HCT116 (cell line): Measurements from ENCODE around the gene MICOS13. TPM values are rescaled to one million over a fixed set of nuclear protein-coding genes. Genes with fewer than 3 reads are reported as not detected.

Experiments used
- ATAC-seq: fragments of 200-7000 bp; cut with Tn5 transposase; 2 replicates; pipeline ENCODE4 v1.9.1; 2020; ENCODE audit warnings: mild to moderate bottlenecking, moderate library complexity
- BruUV-seq: library from RNA; stranded (reverse); fragments of 400-500 nt; replicated peaks from 2 replicates; lab custom pipeline; 2021; lab: Mats Ljungman, UMichigan
- CTCF ChIA-PET: fragments of 300-600 bp; sonication (Branson Sonifier 250); formaldehyde crosslinking; loops from one replicate; lab custom pipeline; 2021; ENCODE audit warnings: antibody characterized with exemption; lab: Charles Lee
- POLR2A ChIA-PET: fragments of 300-600, 350-600 bp; sonication (Branson Sonifier 250); formaldehyde crosslinking; loops from one replicate; lab custom pipeline; 2021; ENCODE audit warnings: antibody characterized with exemption; lab: Charles Lee
- RAD21 ChIA-PET, 2 experiments: fragments of 300-600 bp; sonication (Branson Sonifier 250); formaldehyde crosslinking; loops; one replicate each; lab custom pipeline; 2023; ENCODE audit warnings: low total read pairs in 2 of 2; ENCODE audit not compliant: uncharacterized antibody in 2 of 2, unreplicated experiment in 2 of 2, low non-redundant PET in 1 of 2; lab: Charles Lee
- DNase-seq: peaks from one replicate; pipeline ENCODE4 v3.0.0-alpha.2; 2010; ENCODE audit warnings: low read depth, low spot score
- H2AFZ ChIP-seq: fragments of 200-600 bp; shearing (Covaris generic), sonication (generic); 2 replicates; pipeline ENCODE4 v1.6.1; 2017; ENCODE audit warnings: low read depth, mixed run types, mixed read lengths, antibody characterized with exemption, low read length; ENCODE audit not compliant: poor library complexity, severe bottlenecking
- H3K27ac ChIP-seq: 2 replicates; pipeline ENCODE4 v1.5.1; 2012; ENCODE audit warnings: low read depth, low read length
- H3K27me3 ChIP-seq: fragments of 200-600 bp; sonication (generic); 2 replicates; pipeline ENCODE4 v1.6.1; 2016; ENCODE audit warnings: mixed run types, low read length, mixed read lengths; ENCODE audit not compliant: insufficient read depth
- H3K36me3 ChIP-seq, 2 experiments: fragments of 200-500 bp in 1 of 2; fragments of 200-600 bp in 1 of 2; sonication (Bioruptor generic) in 1 of 2; sonication (generic) in 1 of 2; 2 replicates each; pipeline versions ENCODE4 v1.5.1 to v1.6.1; 2014 to 2016; ENCODE audit warnings: low read length in 2 of 2, inconsistent platforms in 1 of 2, mixed read lengths in 1 of 2, mixed run types in 1 of 2; ENCODE audit not compliant: insufficient read depth in 2 of 2, control insufficient read depth in 1 of 2
- H3K4me1 ChIP-seq, 2 experiments: fragments of 200-600 bp in 1 of 2; sonication (generic) in 1 of 2; 2 replicates each; pipeline versions ENCODE4 v1.5.1 to v1.6.1; 2012 to 2017; ENCODE audit warnings: low read length in 2 of 2, inconsistent platforms in 1 of 2, mild to moderate bottlenecking in 1 of 2, mixed read lengths in 1 of 2, mixed run types in 1 of 2, moderate library complexity in 1 of 2; ENCODE audit not compliant: insufficient read depth in 2 of 2, control insufficient read depth in 1 of 2
- H3K4me2 ChIP-seq: fragments of 200-600 bp; sonication (generic); 2 replicates; pipeline ENCODE4 v1.6.1; 2017; ENCODE audit warnings: mixed run types, low read length, mixed read lengths
- H3K4me3 ChIP-seq, 2 experiments: fragments of 200-600 bp in 1 of 2; sonication (generic) in 1 of 2; replicated peaks in 1 of 2; 2 replicates each; pipeline ENCODE4 v1.5.1; 2011 to 2016; ENCODE audit warnings: low read length in 2 of 2, control low read depth in 1 of 2, low read depth in 1 of 2, mild to moderate bottlenecking in 1 of 2, mixed read lengths in 1 of 2, mixed run types in 1 of 2
- H3K79me2 ChIP-seq: fragments of 200-600 bp; sonication (generic); 2 replicates; pipeline ENCODE4 v1.6.1; 2017; ENCODE audit warnings: mild to moderate bottlenecking, mixed run types, low read length, moderate library complexity, mixed read lengths; ENCODE audit not compliant: insufficient read depth
- H3K9ac ChIP-seq: fragments of 200-600 bp; sonication (generic); 2 replicates; pipeline ENCODE4 v1.6.1; 2016; ENCODE audit warnings: low read length, mixed read lengths
- H3K9me2 ChIP-seq: fragments of 200-600 bp; sonication (generic), shearing (Covaris generic); 2 replicates; pipeline ENCODE4 v1.6.1; 2017; ENCODE audit warnings: mixed run types, mild to moderate bottlenecking, moderate library complexity; ENCODE audit not compliant: insufficient read depth
- H3K9me3 ChIP-seq, 2 experiments: fragments of 200-500 bp in 1 of 2; fragments of 200-600 bp in 1 of 2; sonication (Bioruptor generic) in 1 of 2; sonication (generic) in 1 of 2; 2 replicates each; pipeline ENCODE4 v1.6.1; 2014 to 2017; ENCODE audit warnings: low read length in 2 of 2, mixed read lengths in 2 of 2, inconsistent platforms in 1 of 2, low read depth in 1 of 2, mild to moderate bottlenecking in 1 of 2, mixed run types in 1 of 2, moderate library complexity in 1 of 2; ENCODE audit not compliant: control insufficient read depth in 1 of 2, insufficient read depth in 1 of 2
- H4K20me1 ChIP-seq: fragments of 200-600 bp; sonication (generic), shearing (Covaris generic); 2 replicates; pipeline ENCODE4 v1.6.1; 2017; ENCODE audit warnings: mixed run types, mild to moderate bottlenecking, moderate library complexity; ENCODE audit not compliant: insufficient read depth
- CEBPB ChIP-seq: IDR thresholded peaks from 2 replicates; pipeline ENCODE4 v1.6.1; 2012; ENCODE audit warnings: low read depth
- EZH2phosphoT487 ChIP-seq: fragments of 200-600 bp; IDR thresholded peaks from 2 replicates; pipeline ENCODE4 v1.6.1; 2018; ENCODE audit warnings: antibody characterized with exemption, borderline replicate concordance
- POLR2AphosphoS5 ChIP-seq: IDR thresholded peaks from 2 replicates; pipeline ENCODE4 v1.6.1; 2011; ENCODE audit warnings: mild to moderate bottlenecking, low read depth, low read length, moderate library complexity
- SIN3A ChIP-seq: IDR thresholded peaks from 2 replicates; pipeline ENCODE4 v1.6.1; 2012; ENCODE audit warnings: low read depth
- SP1 ChIP-seq: IDR thresholded peaks from 2 replicates; pipeline ENCODE4 v1.6.1; 2012; ENCODE audit warnings: low read depth
- ZFX ChIP-seq: fragments of 450-650 bp; IDR thresholded peaks from 2 replicates; pipeline ENCODE4 v1.6.1; 2017
- intact Hi-C: fragments of 100-400 bp; cut with micrococcal nuclease; formaldehyde crosslinking; loops from 2 replicates; pipeline ENCODE4 v1.10.0; 2022
- total RNA-seq: library from RNA; stranded (reverse); gene quantifications from one replicate; pipeline ENCODE4 v1.2.1, GENCODE V29; 2021; ENCODE audit not compliant: unreplicated experiment
- TF ChIP-seq, protein P1 (sequence below): IDR thresholded peaks from 2 replicates; pipeline ENCODE4 v1.6.1; 2011; ENCODE audit warnings: mild to moderate bottlenecking, low read length, moderate library complexity; ENCODE audit not compliant: insufficient replicate concordance; ENCODE audit errors: extremely low read depth
- TF ChIP-seq, protein P2 (sequence below): IDR thresholded peaks from 2 replicates; pipeline ENCODE4 v1.6.1; 2012
- TF ChIP-seq, protein P3 (sequence below): IDR thresholded peaks from 2 replicates; pipeline ENCODE4 v1.6.1; 2012; ENCODE audit warnings: low read depth
- TF ChIP-seq, protein P4 (sequence below), 3 experiments: fragments of 200-600 bp in 1 of 3; sonication (generic) in 1 of 3; IDR thresholded peaks in 2 of 3; conservative IDR thresholded peaks in 1 of 3; 2 replicates each; pipeline ENCODE4 v1.5.1; 2012 to 2017; ENCODE audit warnings: low read depth in 2 of 3, low read length in 2 of 3, antibody characterized with exemption in 1 of 3, borderline replicate concordance in 1 of 3, control low read depth in 1 of 3, mild to moderate bottlenecking in 1 of 3, mixed read lengths in 1 of 3, mixed run types in 1 of 3, moderate library complexity in 1 of 3; ENCODE audit not compliant: insufficient read depth in 1 of 3

Gene MICOS13
- total RNA-seq, 1 experiment from 2014 or later, result 61.6 TPM

DNA sequence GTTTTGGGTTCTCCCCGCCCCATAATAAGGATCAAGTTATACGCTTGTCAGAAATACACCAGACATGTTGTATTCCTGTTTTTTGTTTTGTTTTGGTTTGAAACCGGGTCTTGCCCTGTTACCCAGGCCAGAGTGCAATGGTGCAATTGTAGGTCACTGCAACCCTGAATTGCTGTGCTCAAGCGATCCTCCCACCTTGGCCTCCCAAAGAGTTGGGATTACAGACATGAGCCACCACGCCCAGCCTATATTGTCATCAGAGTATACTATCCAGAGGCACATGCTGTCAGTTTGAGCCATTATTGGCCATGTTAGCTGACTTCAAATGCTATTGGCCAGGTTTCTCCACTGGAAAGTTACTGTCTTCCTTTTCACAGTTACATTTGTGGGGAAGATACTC is 47.7 kb downstream of the MICOS13 start:
- peaks cover 100% of the 10 kb centered on the region for H3K79me2 ChIP-seq
- ChIA-PET RAD21 (no interaction called here), POLR2A (interaction anchor here (1.3 kb wide), 1 partner anchor 10 kb away, joined by 3 read pairs; the partner anchor contains the start of genes SAFB and SAFB2), CTCF (no interaction called here)
- H3K4me1 ChIP-seq, result no peaks in the 10 kb centered on the region
- no peak overlapping the region for H3K4me2 ChIP-seq
- H3K4me3 ChIP-seq, result no peak overlapping the region
- H3K27ac ChIP-seq, result no peak overlapping the region
- no peaks in the 10 kb centered on the region for H3K9me3 ChIP-seq
- ATAC-seq (no peak), DNase-seq (no peak)
- intact Hi-C loops, result no loop called here
- H3K27me3 ChIP-seq, result no peaks in the 10 kb centered on the region
- peaks cover 64% of the 10 kb centered on the region for H4K20me1 ChIP-seq
- TF ChIP-seq, protein P1, sequence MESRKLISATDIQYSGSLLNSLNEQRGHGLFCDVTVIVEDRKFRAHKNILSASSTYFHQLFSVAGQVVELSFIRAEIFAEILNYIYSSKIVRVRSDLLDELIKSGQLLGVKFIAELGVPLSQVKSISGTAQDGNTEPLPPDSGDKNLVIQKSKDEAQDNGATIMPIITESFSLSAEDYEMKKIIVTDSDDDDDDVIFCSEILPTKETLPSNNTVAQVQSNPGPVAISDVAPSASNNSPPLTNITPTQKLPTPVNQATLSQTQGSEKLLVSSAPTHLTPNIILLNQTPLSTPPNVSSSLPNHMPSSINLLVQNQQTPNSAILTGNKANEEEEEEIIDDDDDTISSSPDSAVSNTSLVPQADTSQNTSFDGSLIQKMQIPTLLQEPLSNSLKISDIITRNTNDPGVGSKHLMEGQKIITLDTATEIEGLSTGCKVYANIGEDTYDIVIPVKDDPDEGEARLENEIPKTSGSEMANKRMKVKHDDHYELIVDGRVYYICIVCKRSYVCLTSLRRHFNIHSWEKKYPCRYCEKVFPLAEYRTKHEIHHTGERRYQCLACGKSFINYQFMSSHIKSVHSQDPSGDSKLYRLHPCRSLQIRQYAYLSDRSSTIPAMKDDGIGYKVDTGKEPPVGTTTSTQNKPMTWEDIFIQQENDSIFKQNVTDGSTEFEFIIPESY, result no peak
- no peak for TF ChIP-seq EZH2phosphoT487
- no peak for TF ChIP-seq ZFX
- no peak for TF ChIP-seq SP1
- no peak for TF ChIP-seq CEBPB
- TF ChIP-seq, protein P2, sequence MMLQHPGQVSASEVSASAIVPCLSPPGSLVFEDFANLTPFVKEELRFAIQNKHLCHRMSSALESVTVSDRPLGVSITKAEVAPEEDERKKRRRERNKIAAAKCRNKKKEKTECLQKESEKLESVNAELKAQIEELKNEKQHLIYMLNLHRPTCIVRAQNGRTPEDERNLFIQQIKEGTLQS, result no peak
- no peak for TF ChIP-seq POLR2AphosphoS5
- TF ChIP-seq, protein P3, sequence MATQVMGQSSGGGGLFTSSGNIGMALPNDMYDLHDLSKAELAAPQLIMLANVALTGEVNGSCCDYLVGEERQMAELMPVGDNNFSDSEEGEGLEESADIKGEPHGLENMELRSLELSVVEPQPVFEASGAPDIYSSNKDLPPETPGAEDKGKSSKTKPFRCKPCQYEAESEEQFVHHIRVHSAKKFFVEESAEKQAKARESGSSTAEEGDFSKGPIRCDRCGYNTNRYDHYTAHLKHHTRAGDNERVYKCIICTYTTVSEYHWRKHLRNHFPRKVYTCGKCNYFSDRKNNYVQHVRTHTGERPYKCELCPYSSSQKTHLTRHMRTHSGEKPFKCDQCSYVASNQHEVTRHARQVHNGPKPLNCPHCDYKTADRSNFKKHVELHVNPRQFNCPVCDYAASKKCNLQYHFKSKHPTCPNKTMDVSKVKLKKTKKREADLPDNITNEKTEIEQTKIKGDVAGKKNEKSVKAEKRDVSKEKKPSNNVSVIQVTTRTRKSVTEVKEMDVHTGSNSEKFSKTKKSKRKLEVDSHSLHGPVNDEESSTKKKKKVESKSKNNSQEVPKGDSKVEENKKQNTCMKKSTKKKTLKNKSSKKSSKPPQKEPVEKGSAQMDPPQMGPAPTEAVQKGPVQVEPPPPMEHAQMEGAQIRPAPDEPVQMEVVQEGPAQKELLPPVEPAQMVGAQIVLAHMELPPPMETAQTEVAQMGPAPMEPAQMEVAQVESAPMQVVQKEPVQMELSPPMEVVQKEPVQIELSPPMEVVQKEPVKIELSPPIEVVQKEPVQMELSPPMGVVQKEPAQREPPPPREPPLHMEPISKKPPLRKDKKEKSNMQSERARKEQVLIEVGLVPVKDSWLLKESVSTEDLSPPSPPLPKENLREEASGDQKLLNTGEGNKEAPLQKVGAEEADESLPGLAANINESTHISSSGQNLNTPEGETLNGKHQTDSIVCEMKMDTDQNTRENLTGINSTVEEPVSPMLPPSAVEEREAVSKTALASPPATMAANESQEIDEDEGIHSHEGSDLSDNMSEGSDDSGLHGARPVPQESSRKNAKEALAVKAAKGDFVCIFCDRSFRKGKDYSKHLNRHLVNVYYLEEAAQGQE, result no peak
- no peak for TF ChIP-seq SIN3A
- TF ChIP-seq, protein P4, sequence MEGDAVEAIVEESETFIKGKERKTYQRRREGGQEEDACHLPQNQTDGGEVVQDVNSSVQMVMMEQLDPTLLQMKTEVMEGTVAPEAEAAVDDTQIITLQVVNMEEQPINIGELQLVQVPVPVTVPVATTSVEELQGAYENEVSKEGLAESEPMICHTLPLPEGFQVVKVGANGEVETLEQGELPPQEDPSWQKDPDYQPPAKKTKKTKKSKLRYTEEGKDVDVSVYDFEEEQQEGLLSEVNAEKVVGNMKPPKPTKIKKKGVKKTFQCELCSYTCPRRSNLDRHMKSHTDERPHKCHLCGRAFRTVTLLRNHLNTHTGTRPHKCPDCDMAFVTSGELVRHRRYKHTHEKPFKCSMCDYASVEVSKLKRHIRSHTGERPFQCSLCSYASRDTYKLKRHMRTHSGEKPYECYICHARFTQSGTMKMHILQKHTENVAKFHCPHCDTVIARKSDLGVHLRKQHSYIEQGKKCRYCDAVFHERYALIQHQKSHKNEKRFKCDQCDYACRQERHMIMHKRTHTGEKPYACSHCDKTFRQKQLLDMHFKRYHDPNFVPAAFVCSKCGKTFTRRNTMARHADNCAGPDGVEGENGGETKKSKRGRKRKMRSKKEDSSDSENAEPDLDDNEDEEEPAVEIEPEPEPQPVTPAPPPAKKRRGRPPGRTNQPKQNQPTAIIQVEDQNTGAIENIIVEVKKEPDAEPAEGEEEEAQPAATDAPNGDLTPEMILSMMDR (IDR thresholded peaks at IDR 0.05 in 2 of 3, conservative IDR thresholded peaks at IDR 0.05 in 1 of 3; ENCODE audit: borderline replicate concordance in 1 of 3, insufficient read depth in 1 of 3, low read depth in 2 of 3, low read length in 2 of 3), result no peak
- no peak overlapping the region for H3K9ac ChIP-seq
- peaks cover 24 to 30% of the 10 kb centered on the region in 2 experiments for H3K36me3 ChIP-seq
- no TSS peak for BruUV-seq
- no peak overlapping the region for H2AFZ ChIP-seq
- H3K9me2 ChIP-seq, result no peaks in the 10 kb centered on the region
